HG03439 (cell line): ENCODE data around the gene PDCD11.
"Not testable (repeated sequence)": the region's sequence is repeated elsewhere in the genome, so short reads cannot be mapped to it uniquely, and the experiment has no call there.

ENCODE experiments used
- ATAC-seq: cut with Tn5 transposase; IDR thresholded peaks from one replicate; pipeline ENCODE4 v1.9.1; 2021; ENCODE audit warnings: mild to moderate bottlenecking, moderate library complexity; ENCODE audit not compliant: unreplicated experiment

Gene PDCD11

GRCh38 chr10:103470761-103471653 lies 74.6 kb downstream of the PDCD11 start:
- ATAC-seq, result peak; percentile 64

- ATAC-seq, result peak; percentile 18
These were observed 75.6 kb downstream of the PDCD11 start for GRCh38 chr10:103472005-103472404.

- no peak for ATAC-seq
These were observed 76.8 kb downstream of the PDCD11 start for GRCh38 chr10:103473261-103473671.

- no peak for ATAC-seq
These were observed 77.7 kb downstream of the PDCD11 start for GRCh38 chr10:103474077-103474476.

- no peak for ATAC-seq
These were observed 79.0 kb downstream of the PDCD11 start for GRCh38 chr10:103475437-103475836.

- no peak for ATAC-seq
These were observed 79.8 kb downstream of the PDCD11 start for GRCh38 chr10:103476046-103476768.

- no peak for ATAC-seq
These were observed 82.2 kb downstream of the PDCD11 start for GRCh38 chr10:103478671-103479070.

- no peak for ATAC-seq
These were observed 82.7 kb downstream of the PDCD11 start, which contains the start of gene CALHM3 for GRCh38 chr10:103479135-103479534. Gene CALHM3 (minus strand): TSS chr10:103479240. CDS start chr10:103479032, 208 bp downstream.

- no peak for ATAC-seq
These were observed 84.1 kb downstream of the PDCD11 start for GRCh38 chr10:103480521-103480920.

GRCh38 chr10:103481974-103482531 lies 85.6 kb downstream of the PDCD11 start:
- ATAC-seq, result no peak

- ATAC-seq, result not testable (repeated sequence)
These were observed 90.4 kb downstream of the PDCD11 start for GRCh38 chr10:103486635-103487409.

- no peak for ATAC-seq
These were observed 90.9 kb downstream of the PDCD11 start for GRCh38 chr10:103487410-103487708.

GRCh38 chr10:103490986-103491314 lies 94.5 kb downstream of the PDCD11 start:
- peak; percentile 6 for ATAC-seq

- ATAC-seq, result no peak
These were observed 95.4 kb downstream of the PDCD11 start for GRCh38 chr10:103491729-103492364.

- ATAC-seq, result no peak
These were observed 96.3 kb downstream of the PDCD11 start for GRCh38 chr10:103492655-103493261.

GRCh38 chr10:103493362-103493915 lies 97.0 kb downstream of the PDCD11 start, which contains the start of gene NEURL1:
Gene NEURL1 (plus strand): TSS chr10:103493705. CDS start chr10:103494388, 683 bp downstream.
- no peak for ATAC-seq

GRCh38 chr10:103493916-103494877 lies 97.8 kb downstream of the PDCD11 start:
- ATAC-seq, result no peak

GRCh38 chr10:103495321-103495720 lies 98.9 kb downstream of the PDCD11 start:
- ATAC-seq, result no peak
